Measurements from ENCODE around the gene TP53BP2.

DNA sequence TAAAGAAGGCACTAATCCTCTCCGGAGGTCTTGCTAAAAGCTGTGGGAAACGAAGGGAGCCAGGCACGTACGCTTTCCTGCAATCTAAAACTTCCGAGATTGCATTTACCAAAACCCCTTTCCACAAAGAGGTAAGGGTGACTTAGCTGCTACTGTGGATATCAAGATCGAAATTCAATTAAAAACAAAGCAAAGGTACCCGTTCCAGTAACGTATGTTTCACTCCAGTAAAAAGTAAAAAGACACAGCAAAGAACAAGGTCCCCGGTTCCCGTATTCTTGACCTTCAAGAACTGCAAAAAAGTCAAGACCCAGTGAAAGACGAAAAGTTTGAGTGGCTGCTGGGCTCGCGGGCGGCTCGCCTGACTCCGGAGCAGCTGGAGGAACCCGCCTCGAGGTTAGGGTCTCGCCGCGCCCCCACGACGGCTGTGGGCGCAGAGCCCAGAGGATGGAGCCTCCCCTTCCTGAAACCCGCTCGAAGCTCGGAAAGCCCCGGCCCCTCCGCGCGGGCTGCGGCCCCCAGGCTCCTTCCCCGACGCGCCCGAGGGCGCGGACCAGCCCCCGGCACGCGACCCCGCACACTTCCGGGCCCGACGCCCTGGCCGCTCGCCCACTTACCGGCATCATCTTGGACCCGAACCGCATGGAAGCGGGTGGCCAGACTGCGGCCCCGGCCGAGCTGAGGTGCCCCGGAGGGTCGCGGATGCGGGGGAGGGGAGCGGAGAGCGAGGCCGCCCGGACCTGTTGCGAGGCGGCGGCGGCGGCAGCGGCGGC is 524 bp downstream of the TP53BP2 start:
- TF ChIP-seq, protein P1, sequence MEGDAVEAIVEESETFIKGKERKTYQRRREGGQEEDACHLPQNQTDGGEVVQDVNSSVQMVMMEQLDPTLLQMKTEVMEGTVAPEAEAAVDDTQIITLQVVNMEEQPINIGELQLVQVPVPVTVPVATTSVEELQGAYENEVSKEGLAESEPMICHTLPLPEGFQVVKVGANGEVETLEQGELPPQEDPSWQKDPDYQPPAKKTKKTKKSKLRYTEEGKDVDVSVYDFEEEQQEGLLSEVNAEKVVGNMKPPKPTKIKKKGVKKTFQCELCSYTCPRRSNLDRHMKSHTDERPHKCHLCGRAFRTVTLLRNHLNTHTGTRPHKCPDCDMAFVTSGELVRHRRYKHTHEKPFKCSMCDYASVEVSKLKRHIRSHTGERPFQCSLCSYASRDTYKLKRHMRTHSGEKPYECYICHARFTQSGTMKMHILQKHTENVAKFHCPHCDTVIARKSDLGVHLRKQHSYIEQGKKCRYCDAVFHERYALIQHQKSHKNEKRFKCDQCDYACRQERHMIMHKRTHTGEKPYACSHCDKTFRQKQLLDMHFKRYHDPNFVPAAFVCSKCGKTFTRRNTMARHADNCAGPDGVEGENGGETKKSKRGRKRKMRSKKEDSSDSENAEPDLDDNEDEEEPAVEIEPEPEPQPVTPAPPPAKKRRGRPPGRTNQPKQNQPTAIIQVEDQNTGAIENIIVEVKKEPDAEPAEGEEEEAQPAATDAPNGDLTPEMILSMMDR (IDR thresholded peaks at IDR 0.05 in 4 of 5, conservative IDR thresholded peaks at IDR 0.05 in 1 of 5): no peak
- no peak for TF ChIP-seq POLR2A (IDR thresholded peaks at IDR 0.05)

Data from gastrocnemius medialis (tissue), 4 donors.